NB4 (cell line): ENCODE measurements around the gene ZNF827.

Experiments
- DNase-seq: peaks from one replicate; pipeline ENCODE4 v3.0.0; 2010; ENCODE audit warnings: low read depth
- H3K4me3 ChIP-seq: one replicate; pipeline ENCODE4 v1.5.1; 2011; ENCODE audit warnings: mild to moderate bottlenecking, low read depth, low read length, moderate library complexity
- CTCF ChIP-seq: IDR thresholded peaks from one replicate; pipeline ENCODE4 v1.5.1; 2012; ENCODE audit warnings: low read depth, low read length
- MAX ChIP-seq: IDR thresholded peaks from 2 replicates; pipeline ENCODE4 v1.6.1; 2011; ENCODE audit warnings: low read depth, low read length
- MYC ChIP-seq: IDR thresholded peaks from 2 replicates; pipeline ENCODE4 v1.6.1; 2011; ENCODE audit warnings: low read depth, low read length
- POLR2A ChIP-seq: IDR thresholded peaks from 2 replicates; pipeline ENCODE4 v1.6.1; 2011; ENCODE audit warnings: mild to moderate bottlenecking; ENCODE audit not compliant: insufficient read length; ENCODE audit errors: extremely low read depth

The ZNF827 gene

GRCh38 chr4:145871209-145871608 is 67.4 kb downstream of the ZNF827 start:
- no peak overlapping the region for H3K4me3 ChIP-seq
- no peak for DNase-seq
- TF ChIP-seq CTCF = no peak
- no peak for TF ChIP-seq MYC
- TF ChIP-seq POLR2A = no peak
- TF ChIP-seq MAX = no peak

GRCh38 chr4:145870155-145871020 is 68.2 kb downstream of the ZNF827 start:
- TF ChIP-seq MAX (no peak), POLR2A (no peak), MYC (no peak), CTCF (no peak)
- DNase-seq = no peak
- H3K4me3 ChIP-seq = no peak overlapping the region

GRCh38 chr4:145868637-145869409 is 69.8 kb downstream of the ZNF827 start:
- no peak for TF ChIP-seq CTCF
- TF ChIP-seq MAX = no peak
- TF ChIP-seq MYC = no peak
- no peak for TF ChIP-seq POLR2A
- no peak for DNase-seq
- H3K4me3 ChIP-seq = no peak overlapping the region

GRCh38 chr4:145867406-145867805 is 71.2 kb downstream of the ZNF827 start:
- H3K4me3 ChIP-seq = no peak overlapping the region
- no peak for TF ChIP-seq MYC
- TF ChIP-seq POLR2A = no peak
- no peak for DNase-seq

GRCh38 chr4:145866991-145867390 is 71.6 kb downstream of the ZNF827 start:
- DNase-seq = no peak
- no peak overlapping the region for H3K4me3 ChIP-seq
- TF ChIP-seq CTCF (no peak), MYC (no peak), MAX (no peak), POLR2A (no peak)
